CD14-positive monocyte (primary cell): Measurements from ENCODE around the gene SMIM35. TPM values are rescaled to one million over a fixed set of nuclear protein-coding genes. Genes with fewer than 3 reads are reported as not detected.

Source experiments
- DNase-seq, 3 donors: peaks; one replicate each; pipeline ENCODE4 v3.0.0-alpha.2; 2011 to 2022
- H2AFZ ChIP-seq: 2 replicates; pipeline ENCODE4 v1.6.0; 2012; ENCODE audit warnings: mild to moderate bottlenecking, low read depth, low read length, inconsistent platforms; ENCODE audit not compliant: insufficient read depth, poor library complexity, severe bottlenecking
- H3K27ac ChIP-seq, 2 donors: 1 replicate in 1 of 2; 2 replicates in 1 of 2; pipeline ENCODE4 v1.5.1; 2012 to 2013; ENCODE audit warnings: low read length in 2 of 2, control low read depth in 1 of 2, inconsistent platforms in 1 of 2, low read depth in 1 of 2, mild to moderate bottlenecking in 1 of 2
- H3K27me3 ChIP-seq, 2 donors: one replicate each; pipeline versions ENCODE4 v1.6.0 to v1.6.1; 2011 to 2013; ENCODE audit warnings: low read length in 2 of 2; ENCODE audit not compliant: control insufficient read depth in 2 of 2, insufficient read depth in 2 of 2
- H3K36me3 ChIP-seq, 2 donors: replicated peaks in 1 of 2; 1 replicate in 1 of 2; 2 replicates in 1 of 2; pipeline versions ENCODE4 v1.5.1 to v1.6.1; 2012 to 2013; ENCODE audit warnings: low read length in 2 of 2, control low read depth in 1 of 2, inconsistent platforms in 1 of 2, mild to moderate bottlenecking in 1 of 2; ENCODE audit not compliant: insufficient read depth in 2 of 2, control insufficient read depth in 1 of 2
- H3K4me1 ChIP-seq, 2 donors: 1 replicate in 1 of 2; 2 replicates in 1 of 2; pipeline versions ENCODE4 v1.5.1 to v1.6.1; 2012 to 2013; ENCODE audit warnings: low read length in 2 of 2, control low read depth in 1 of 2, inconsistent platforms in 1 of 2, mild to moderate bottlenecking in 1 of 2, moderate library complexity in 1 of 2; ENCODE audit not compliant: insufficient read depth in 2 of 2, control insufficient read depth in 1 of 2
- H3K4me2 ChIP-seq: replicated peaks from 2 replicates; pipeline ENCODE3; 2012; ENCODE audit warnings: low read length, moderate library complexity, mild to moderate bottlenecking; ENCODE audit not compliant: poor library complexity, severe bottlenecking; ENCODE audit errors: extremely low read depth
- H3K4me3 ChIP-seq, 3 experiments: fragments of 200-600 bp in 1 of 3; sonication (generic) in 1 of 3; replicated peaks in 1 of 3; 1 replicate in 2 of 3; 2 replicates in 1 of 3; pipeline ENCODE4 v1.5.1; 2011 to 2013; ENCODE audit warnings: low read length in 3 of 3, mild to moderate bottlenecking in 3 of 3, control low read depth in 2 of 3, low read depth in 2 of 3, inconsistent platforms in 1 of 3, moderate library complexity in 1 of 3
- H3K79me2 ChIP-seq: 2 replicates; pipeline ENCODE4 v1.6.0; 2012; ENCODE audit warnings: mild to moderate bottlenecking, control low read depth, inconsistent platforms, low read length, moderate library complexity; ENCODE audit not compliant: insufficient read depth
- H3K9ac ChIP-seq: 2 replicates; pipeline ENCODE4 v1.6.0; 2017; ENCODE audit warnings: low read length, mild to moderate bottlenecking; ENCODE audit not compliant: insufficient read depth, poor library complexity, severe bottlenecking
- H3K9me3 ChIP-seq, 2 donors: replicated peaks in 1 of 2; 1 replicate in 1 of 2; 2 replicates in 1 of 2; pipeline versions ENCODE4 v1.5.1 to v1.6.1; 2012 to 2013; ENCODE audit warnings: low read length in 2 of 2, control low read depth in 1 of 2; ENCODE audit not compliant: control insufficient read depth in 1 of 2, insufficient read depth in 1 of 2
- H4K20me1 ChIP-seq: 2 replicates; pipeline ENCODE4 v1.6.0; 2012; ENCODE audit warnings: mild to moderate bottlenecking, low read length, control low read depth, moderate library complexity; ENCODE audit not compliant: insufficient read depth
- H3K27ac Mint-ChIP-seq, 7 donors: one replicate each; pipeline ENCODE4 v1.8.0; 2020; ENCODE audit warnings: mild to moderate bottlenecking in 7 of 7, mixed read lengths in 7 of 7, moderate library complexity in 6 of 7, inconsistent platforms in 2 of 7
- H3K27me3 Mint-ChIP-seq, 3 donors: one replicate each; pipeline ENCODE4 v1.8.0; 2021 to 2022; ENCODE audit warnings: low read depth in 3 of 3, mild to moderate bottlenecking in 3 of 3, mixed read lengths in 3 of 3, moderate library complexity in 3 of 3, inconsistent platforms in 1 of 3
- H3K36me3 Mint-ChIP-seq, 2 donors: one replicate each; pipeline ENCODE4 v1.8.0; 2020; ENCODE audit warnings: mixed read lengths in 2 of 2, inconsistent platforms in 1 of 2, mild to moderate bottlenecking in 1 of 2
- H3K4me1 Mint-ChIP-seq: one replicate; pipeline ENCODE4 v1.8.0; 2020; ENCODE audit warnings: mild to moderate bottlenecking, mixed read lengths
- H3K4me3 Mint-ChIP-seq, 2 donors: one replicate each; pipeline ENCODE4 v1.8.0; 2020; ENCODE audit warnings: mild to moderate bottlenecking in 2 of 2, mixed read lengths in 2 of 2, moderate library complexity in 1 of 2
- H3K9me3 Mint-ChIP-seq, 7 donors: one replicate each; pipeline ENCODE4 v1.8.0; 2020 to 2022; ENCODE audit warnings: mixed read lengths in 7 of 7, mild to moderate bottlenecking in 6 of 7, moderate library complexity in 6 of 7, inconsistent platforms in 2 of 7
- CTCF ChIP-seq: fragments of 200-600 bp; IDR thresholded peaks from one replicate; pipeline ENCODE4 v1.8.0; 2022; ENCODE audit warnings: antibody characterized with exemption, mild to moderate bottlenecking
- WGBS: methylation state at CpG from one replicate; pipeline ENCODE4 v1.1.5; 2013; ENCODE audit warnings: missing lambda C conversion rate; ENCODE audit not compliant: insufficient coverage; 5-methylcytosine and 5-hydroxymethylcytosine counted together
- intact Hi-C, 2 donors: fragments of 100-400 bp; cut with micrococcal nuclease; formaldehyde crosslinking; loops; one replicate each; pipeline versions ENCODE4 v1.15.0 to v1.15.1; 2023
- polyA plus RNA-seq, 3 donors: library from polyadenylated mRNA; depleted of rRNA in 1 of 3; unstranded in 2 of 3; stranded (reverse) in 1 of 3; fragments of 300-500 nt in 2 of 3; fragments of >200 nt in 1 of 3; fragmentation: Illumina TruSeq in 2 of 3; gene quantifications; 1 replicate in 2 of 3; 2 replicates in 1 of 3; pipeline ENCODE4 v1.2.3, GENCODE V29; 2012 to 2021

The SMIM35 gene
- polyA plus RNA-seq, 3 donors: 0.05 to 0.29 (median 0.11) TPM

- Histone ChIP-seq H3K4me1 (peaks cover 0 to 7% of the 10 kb centered on the region in 2 donors), H4K20me1 (no peaks in the 10 kb centered on the region), H3K4me2 (no peak overlapping the region), H3K27me3 (no peaks in the 10 kb centered on the region), H3K36me3 (no peaks in the 10 kb centered on the region), H3K9me3 (no peaks in the 10 kb centered on the region), H3K27ac (no peak overlapping the region), H3K79me2 (no peaks in the 10 kb centered on the region), H3K4me3 (no peak overlapping the region), H2AFZ (no peak overlapping the region), H3K9ac (no peak overlapping the region)
- H3K4me1 Mint-ChIP-seq: peaks cover 11% of the 10 kb centered on the region
- TF ChIP-seq CTCF: no peak
- H3K27me3 Mint-ChIP-seq: peaks cover 3 to 16% (median 13%) of the 10 kb centered on the region in 3 donors
- H3K27ac Mint-ChIP-seq: no peak overlapping the region
- no peak overlapping the region for H3K4me3 Mint-ChIP-seq
- intact Hi-C loops: no loop called here
- no peak for DNase-seq
- no peaks in the 10 kb centered on the region for H3K36me3 Mint-ChIP-seq
- peaks cover 0 to 2% (median 0%) of the 10 kb centered on the region in 7 donors for H3K9me3 Mint-ChIP-seq
- WGBS: 100% methylated on average over 4 of the region's 5 CpGs
Observed at GRCh38 chr11:118135796-118136165, 49.0 kb upstream of the SMIM35 start.

- Histone ChIP-seq H3K27me3 (no peaks in the 10 kb centered on the region), H3K9ac (no peak overlapping the region), H3K36me3 (no peaks in the 10 kb centered on the region), H2AFZ (no peak overlapping the region), H3K79me2 (no peaks in the 10 kb centered on the region), H3K27ac (no peak overlapping the region), H3K4me2 (no peak overlapping the region), H3K4me1 (peaks cover 0 to 11% of the 10 kb centered on the region in 2 donors), H3K9me3 (no peaks in the 10 kb centered on the region), H3K4me3 (no peak overlapping the region), H4K20me1 (no peaks in the 10 kb centered on the region)
- Mint-ChIP-seq H3K27ac (no peak overlapping the region), H3K27me3 (peaks cover 3 to 14% (median 12%) of the 10 kb centered on the region in 3 donors), H3K36me3 (no peaks in the 10 kb centered on the region), H3K4me1 (peaks cover 17% of the 10 kb centered on the region), H3K4me3 (no peak overlapping the region), H3K9me3 (peaks cover 0 to 2% (median 0%) of the 10 kb centered on the region in 7 donors)
- intact Hi-C loops: no loop called here
- no peak for DNase-seq
- WGBS: 88% methylated on average over 3 of the region's 7 CpGs
- TF ChIP-seq CTCF: no peak
Observed at GRCh38 chr11:118135051-118135795, 48.5 kb upstream of the SMIM35 start.
